CD4-positive, alpha-beta T cell (primary cell): ENCODE results near the gene GNAQ. TPM values are rescaled to one million over a fixed set of nuclear protein-coding genes. Genes with fewer than 3 reads are reported as not detected.

Source experiments
- ATAC-seq: fragments of 200-7000 bp; cut with Tn5 transposase; one replicate; pipeline ENCODE4 v1.10.0; 2022; ENCODE audit warnings: mild to moderate bottlenecking; ENCODE audit not compliant: poor library complexity
- CTCF ChIA-PET: fragments of 350-600 bp; sonication (Branson Sonifier 250); formaldehyde crosslinking; loops from one replicate; lab custom pipeline; 2021; ENCODE audit warnings: antibody characterized with exemption, inconsistent platforms; lab: Charles Lee
- POLR2A ChIA-PET: fragments of 350-600 bp; sonication (Branson Sonifier 250); formaldehyde crosslinking; loops from one replicate; lab custom pipeline; 2021; ENCODE audit warnings: antibody characterized with exemption, inconsistent platforms; lab: Charles Lee
- DNase-seq, 14 experiments: peaks; one replicate each; pipeline ENCODE4 v3.0.0-alpha.2; 2013 to 2020; ENCODE audit warnings: mixed read lengths in 2 of 14
- H3K27ac ChIP-seq, 2 donors: one replicate each; pipeline versions ENCODE4 v1.5.1 to v1.7.0; 2013; ENCODE audit warnings: low read length in 2 of 2, low read depth in 1 of 2, mild to moderate bottlenecking in 1 of 2
- H3K27me3 ChIP-seq, 2 experiments: 1 replicate in 1 of 2; 2 replicates in 1 of 2; pipeline versions ENCODE4 v1.6.1 to v1.7.0; 2013; ENCODE audit warnings: low read length in 2 of 2, control low read depth in 1 of 2, mild to moderate bottlenecking in 1 of 2, moderate library complexity in 1 of 2; ENCODE audit not compliant: insufficient read depth in 2 of 2, control insufficient read depth in 1 of 2
- H3K36me3 ChIP-seq: one replicate; pipeline ENCODE4 v1.6.1; 2013; ENCODE audit warnings: low read length, control low read depth; ENCODE audit not compliant: insufficient read depth
- H3K4me1 ChIP-seq: one replicate; pipeline ENCODE4 v1.6.1; 2013; ENCODE audit warnings: low read length, control low read depth; ENCODE audit not compliant: insufficient read depth
- H3K4me3 ChIP-seq: one replicate; pipeline ENCODE4 v1.5.1; 2013; ENCODE audit warnings: mild to moderate bottlenecking, low read length, moderate library complexity
- H3K9me3 ChIP-seq, 2 experiments: 1 replicate in 1 of 2; 2 replicates in 1 of 2; pipeline versions ENCODE4 v1.6.1 to v1.7.0; 2013; ENCODE audit warnings: low read length in 2 of 2, mild to moderate bottlenecking in 2 of 2, control low read depth in 1 of 2, moderate library complexity in 1 of 2; ENCODE audit not compliant: control insufficient read depth in 1 of 2, insufficient read depth in 1 of 2
- H3K27ac Mint-ChIP-seq: one replicate; pipeline ENCODE4 v1.8.0; 2020; ENCODE audit warnings: mixed read lengths
- H3K27me3 Mint-ChIP-seq: one replicate; pipeline ENCODE4 v1.8.0; 2021; ENCODE audit warnings: mixed read lengths
- H3K36me3 Mint-ChIP-seq: one replicate; pipeline ENCODE4 v1.8.0; 2021; ENCODE audit warnings: low read depth, mixed read lengths
- H3K4me1 Mint-ChIP-seq: one replicate; pipeline ENCODE4 v1.8.0; 2021; ENCODE audit warnings: low read depth, mixed read lengths
- H3K4me3 Mint-ChIP-seq: one replicate; pipeline ENCODE4 v1.8.0; 2020; ENCODE audit warnings: mild to moderate bottlenecking, mixed read lengths
- H3K9me3 Mint-ChIP-seq: one replicate; pipeline ENCODE4 v1.8.0; 2020; ENCODE audit warnings: mixed read lengths
- CTCF ChIP-seq: fragments of 200-600 bp; IDR thresholded peaks from one replicate; pipeline ENCODE4 v1.8.0; 2022; ENCODE audit warnings: antibody characterized with exemption, mild to moderate bottlenecking
- intact Hi-C, 2 experiments: fragments of 100-400 bp; cut with DNase I in 1 of 2; cut with micrococcal nuclease in 1 of 2; formaldehyde crosslinking; loops; one replicate each; pipeline versions ENCODE4 v1.15.1 to v1.9.0; 2023 to 2025; cut with DNase I, micrococcal nuclease
- total RNA-seq, 174 experiments: library from RNA in 2 of 174; stranded (reverse) in 2 of 174; gene quantifications; one replicate each; pipeline ENCODE4 v1.2.3 and lab custom pipeline; 2021 to 2026

The GNAQ gene
- total RNA-seq, 2 experiments from 2014 or later: 55.5 to 55.9 TPM

DNA sequence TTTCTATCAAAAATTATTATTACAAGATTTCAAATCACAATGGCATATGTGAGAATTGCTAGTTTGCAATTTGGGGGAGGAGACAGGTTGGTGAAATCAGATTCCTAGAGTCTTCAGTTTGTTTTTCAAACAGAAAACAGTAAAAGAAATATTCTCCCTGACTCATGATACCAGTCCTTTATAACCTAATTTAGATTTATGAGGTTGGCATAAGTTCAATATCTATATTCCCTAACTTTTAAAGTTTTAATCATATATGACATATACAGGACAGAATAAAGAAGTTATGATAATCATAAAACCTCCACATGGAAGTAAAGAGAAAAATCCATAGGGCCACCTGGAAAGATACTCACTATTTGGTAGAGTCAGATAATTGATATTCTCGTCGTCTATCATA, 216.4 kb downstream of the GNAQ start:
- Histone ChIP-seq H3K4me1 (no peaks in the 10 kb centered on the region), H3K4me3 (no peak overlapping the region), H3K9me3 (no peaks in the 10 kb centered on the region), H3K27me3 (no peaks in the 10 kb centered on the region), H3K36me3 (peaks cover 14% of the 10 kb centered on the region), H3K27ac (no peak overlapping the region)
- no peak overlapping the region for H3K4me3 Mint-ChIP-seq
- ChIA-PET POLR2A (no interaction called here), CTCF (no interaction called here)
- no peaks in the 10 kb centered on the region for H3K9me3 Mint-ChIP-seq
- ATAC-seq (no peak), DNase-seq (no peak)
- H3K27me3 Mint-ChIP-seq: no peaks in the 10 kb centered on the region
- H3K27ac Mint-ChIP-seq: no peak overlapping the region
- TF ChIP-seq CTCF: no peak
- peaks cover 62% of the 10 kb centered on the region for H3K36me3 Mint-ChIP-seq
- intact Hi-C loops: no loop called here
- H3K4me1 Mint-ChIP-seq: peaks cover 14% of the 10 kb centered on the region

DNA sequence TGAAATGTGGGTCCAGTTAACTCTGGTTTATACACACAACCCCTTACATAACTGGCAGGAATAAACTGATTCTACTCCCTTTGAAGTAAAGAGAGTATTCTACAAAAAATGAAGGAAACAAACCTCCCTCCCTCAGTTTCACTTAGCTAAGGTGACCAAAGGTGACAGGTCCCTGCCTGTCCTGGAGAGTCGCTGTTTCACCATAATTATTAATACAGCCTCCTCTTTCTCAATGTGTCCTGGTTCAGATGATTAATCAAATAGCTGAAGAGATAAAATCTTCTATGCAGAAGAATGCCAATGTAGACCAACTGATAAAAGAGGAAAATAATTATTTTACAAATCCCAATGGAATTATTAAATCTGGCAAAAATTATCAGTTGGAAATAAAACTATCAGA, 219.8 kb downstream of the GNAQ start:
- ATAC-seq (no peak), DNase-seq (no peak)
- Mint-ChIP-seq H3K36me3 (peaks cover 83% of the 10 kb centered on the region), H3K4me1 (peaks cover 41% of the 10 kb centered on the region), H3K27me3 (no peaks in the 10 kb centered on the region), H3K4me3 (no peak overlapping the region), H3K9me3 (no peaks in the 10 kb centered on the region), H3K27ac (no peak overlapping the region)
- no peak overlapping the region for H3K4me3 ChIP-seq
- H3K4me1 ChIP-seq: peaks cover 9% of the 10 kb centered on the region
- no peak overlapping the region for H3K27ac ChIP-seq
- intact Hi-C loops: no loop called here
- H3K9me3 ChIP-seq: no peaks in the 10 kb centered on the region
- no peaks in the 10 kb centered on the region for H3K27me3 ChIP-seq
- H3K36me3 ChIP-seq: peaks cover 19% of the 10 kb centered on the region
- no peak for TF ChIP-seq CTCF
- POLR2A ChIA-PET: no interaction called here
- CTCF ChIA-PET: no interaction called here

- Mint-ChIP-seq H3K27me3 (no peaks in the 10 kb centered on the region), H3K9me3 (no peaks in the 10 kb centered on the region), H3K4me3 (no peak overlapping the region), H3K36me3 (peaks cover 87% of the 10 kb centered on the region), H3K27ac (peak overlapping the region; percentile 26), H3K4me1 (peaks cover 47% of the 10 kb centered on the region)
- no peak for DNase-seq
- no peak overlapping the region for H3K4me3 ChIP-seq
- H3K27ac ChIP-seq: no peak overlapping the region
- TF ChIP-seq CTCF: no peak
- intact Hi-C loops: no loop called here
- POLR2A ChIA-PET: no interaction called here
- no peak for ATAC-seq
- peaks cover 26% of the 10 kb centered on the region for H3K36me3 ChIP-seq
- CTCF ChIA-PET: no interaction called here
- no peaks in the 10 kb centered on the region for H3K9me3 ChIP-seq
- H3K4me1 ChIP-seq: peaks cover 9% of the 10 kb centered on the region
- H3K27me3 ChIP-seq: no peaks in the 10 kb centered on the region
Measured at GRCh38 chr9:77810637-77811119, 220.9 kb downstream of the GNAQ start.
